ENCODE measurements around the gene PHLDA3. TPM values are rescaled to one million over a fixed set of nuclear protein-coding genes. Genes with fewer than 3 reads are reported as not detected.

The PHLDA3 gene
- total RNA-seq, 6 experiments from 2014 or later, result 1.0 to 10.9 (median 2.7) TPM

DNA sequence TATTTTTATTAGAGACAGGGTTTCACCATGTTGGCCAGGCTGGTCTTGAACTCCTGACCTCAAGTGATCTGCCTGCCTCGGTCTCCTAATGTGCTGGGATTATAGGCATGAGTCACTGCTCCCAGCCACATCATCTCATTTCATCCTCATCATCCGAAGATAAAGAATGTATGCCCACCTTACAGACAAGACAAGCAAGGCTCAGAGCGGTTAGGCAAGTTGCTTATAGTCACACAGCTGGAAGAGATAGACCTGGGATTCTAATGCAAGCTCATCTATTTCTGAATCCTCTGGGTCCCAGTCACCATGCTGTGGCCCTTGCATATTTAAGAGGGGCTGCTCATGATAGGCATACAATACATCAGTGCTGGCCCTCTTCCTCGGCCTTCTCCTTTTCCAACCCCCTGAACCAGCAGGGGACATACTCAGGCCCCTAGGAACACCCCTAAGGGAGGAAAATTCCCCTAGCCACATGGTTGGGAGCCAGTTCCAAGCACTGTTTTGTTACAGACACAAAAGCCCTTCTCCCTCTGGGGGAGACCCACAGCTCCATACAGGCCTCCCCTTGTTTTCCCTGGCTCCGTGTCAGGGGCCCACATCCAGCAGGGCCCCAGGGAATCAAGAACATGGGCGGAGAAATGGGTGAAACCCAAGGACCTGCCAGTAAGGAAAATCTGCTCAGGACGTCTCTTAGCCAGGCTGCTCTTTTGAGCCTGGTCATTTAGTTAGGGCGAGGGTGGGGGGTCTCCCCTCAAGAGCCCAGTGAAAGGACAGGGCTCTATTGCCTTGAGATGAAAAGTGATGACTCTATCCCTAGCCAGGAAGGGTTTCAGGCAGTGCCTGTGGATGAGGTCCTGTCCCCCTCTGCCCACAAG lies 31.0 kb upstream of the PHLDA3 start:
- peaks cover 0 to 6% (median 2%) of the 10 kb centered on the region in 4 donors for H3K36me3 ChIP-seq
- TF ChIP-seq POLR2A (IDR thresholded peaks at IDR 0.05), result no peak
- TF ChIP-seq, protein P1, sequence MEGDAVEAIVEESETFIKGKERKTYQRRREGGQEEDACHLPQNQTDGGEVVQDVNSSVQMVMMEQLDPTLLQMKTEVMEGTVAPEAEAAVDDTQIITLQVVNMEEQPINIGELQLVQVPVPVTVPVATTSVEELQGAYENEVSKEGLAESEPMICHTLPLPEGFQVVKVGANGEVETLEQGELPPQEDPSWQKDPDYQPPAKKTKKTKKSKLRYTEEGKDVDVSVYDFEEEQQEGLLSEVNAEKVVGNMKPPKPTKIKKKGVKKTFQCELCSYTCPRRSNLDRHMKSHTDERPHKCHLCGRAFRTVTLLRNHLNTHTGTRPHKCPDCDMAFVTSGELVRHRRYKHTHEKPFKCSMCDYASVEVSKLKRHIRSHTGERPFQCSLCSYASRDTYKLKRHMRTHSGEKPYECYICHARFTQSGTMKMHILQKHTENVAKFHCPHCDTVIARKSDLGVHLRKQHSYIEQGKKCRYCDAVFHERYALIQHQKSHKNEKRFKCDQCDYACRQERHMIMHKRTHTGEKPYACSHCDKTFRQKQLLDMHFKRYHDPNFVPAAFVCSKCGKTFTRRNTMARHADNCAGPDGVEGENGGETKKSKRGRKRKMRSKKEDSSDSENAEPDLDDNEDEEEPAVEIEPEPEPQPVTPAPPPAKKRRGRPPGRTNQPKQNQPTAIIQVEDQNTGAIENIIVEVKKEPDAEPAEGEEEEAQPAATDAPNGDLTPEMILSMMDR (IDR thresholded peaks at IDR 0.05), result no peak
- H3K4me1 ChIP-seq, result peaks cover 0 to 99% (median 44%) of the 10 kb centered on the region in 4 donors
- no peaks in the 10 kb centered on the region for H3K9me3 ChIP-seq
- peak overlapping the region; percentile 14 to 94 (median 94) for H3K27ac ChIP-seq
- intact Hi-C loops (cut with DNase I), result no loop called here
- DNase-seq (no peak), ATAC-seq (no peak)
- no peaks in the 10 kb centered on the region for H3K27me3 ChIP-seq
- 54% methylated on average over 5 of the region's 8 CpGs for WGBS (ENCODE audit: insufficient coverage, low coverage, low lambda C conversion rate, missing lambda C conversion rate)
- peak overlapping the region; percentile 4 to 49 (median 38) for H3K4me3 ChIP-seq

DNA sequence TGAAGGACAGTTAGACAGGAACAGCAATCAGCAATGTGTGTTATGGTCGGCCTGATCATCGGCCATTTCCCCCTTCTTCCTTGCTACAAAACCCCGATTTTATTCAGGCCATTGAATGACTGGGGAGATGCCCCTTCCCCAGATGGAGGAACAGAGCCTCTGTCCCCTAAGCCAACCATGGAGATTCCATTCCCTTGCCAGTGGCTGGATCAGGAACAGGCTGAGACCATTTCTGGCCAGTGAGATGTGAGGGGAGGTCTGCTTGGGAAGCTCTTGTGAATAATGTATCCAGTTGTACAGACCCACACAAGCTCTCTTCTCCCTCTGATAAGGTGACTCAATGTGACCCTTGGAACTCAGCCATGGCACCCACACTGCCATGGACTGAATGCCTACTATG lies 30.2 kb upstream of the PHLDA3 start:
- H3K36me3 ChIP-seq, result peaks cover 0 to 12% (median 6%) of the 10 kb centered on the region in 4 donors
- no peaks in the 10 kb centered on the region for H3K27me3 ChIP-seq
- intact Hi-C loops (cut with DNase I), result no loop called here
- H3K9me3 ChIP-seq, result no peaks in the 10 kb centered on the region
- ATAC-seq (no peak), DNase-seq (no peak)
- TF ChIP-seq, protein P1 (IDR thresholded peaks at IDR 0.05), result no peak
- no peak for TF ChIP-seq POLR2A (IDR thresholded peaks at IDR 0.05)
- 90% methylated on average over 2 of the region's 3 CpGs for WGBS (ENCODE audit: insufficient coverage, low coverage, low lambda C conversion rate, missing lambda C conversion rate)
- H3K4me3 ChIP-seq, result no peak overlapping the region
- H3K27ac ChIP-seq, result peak overlapping the region in 2 of 3 donors; percentile 11 to 94
- H3K4me1 ChIP-seq, result peaks cover 0 to 99% (median 43%) of the 10 kb centered on the region in 4 donors

DNA sequence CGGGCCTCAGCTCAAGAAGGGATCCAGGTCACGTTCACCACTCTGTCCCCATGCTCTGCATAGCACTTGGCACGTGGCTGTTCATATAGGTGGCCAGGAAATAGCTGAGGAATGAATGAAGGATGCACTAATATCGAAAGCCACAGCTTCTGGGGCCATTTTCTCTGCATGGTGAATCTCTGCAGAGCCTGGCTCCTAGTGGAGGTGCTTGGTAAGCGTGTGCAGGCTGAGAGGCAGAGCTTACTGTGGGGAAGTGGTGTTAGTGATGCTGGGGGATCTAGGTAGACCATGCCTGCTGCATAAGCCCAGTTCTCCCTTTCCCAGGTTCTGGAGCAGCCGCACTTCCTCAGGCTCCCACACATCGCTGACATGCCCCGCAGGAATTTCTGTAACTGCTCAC lies 29.6 kb upstream of the PHLDA3 start:
- DNase-seq (no peak), ATAC-seq (no peak)
- peaks cover 0 to 15% (median 6%) of the 10 kb centered on the region in 4 donors for H3K36me3 ChIP-seq
- H3K27ac ChIP-seq, result peak overlapping the region in 2 of 3 donors; percentile 4 to 11
- no peak overlapping the region for H3K4me3 ChIP-seq
- no peaks in the 10 kb centered on the region for H3K9me3 ChIP-seq
- 97% methylated on average over 5 of the region's 8 CpGs for WGBS (ENCODE audit: insufficient coverage, low coverage, low lambda C conversion rate, missing lambda C conversion rate)
- no peak for TF ChIP-seq POLR2A (IDR thresholded peaks at IDR 0.05)
- TF ChIP-seq, protein P1 (IDR thresholded peaks at IDR 0.05), result no peak
- intact Hi-C loops (cut with DNase I), result no loop called here
- no peaks in the 10 kb centered on the region for H3K27me3 ChIP-seq
- H3K4me1 ChIP-seq, result peaks cover 0 to 96% (median 42%) of the 10 kb centered on the region in 4 donors

DNA sequence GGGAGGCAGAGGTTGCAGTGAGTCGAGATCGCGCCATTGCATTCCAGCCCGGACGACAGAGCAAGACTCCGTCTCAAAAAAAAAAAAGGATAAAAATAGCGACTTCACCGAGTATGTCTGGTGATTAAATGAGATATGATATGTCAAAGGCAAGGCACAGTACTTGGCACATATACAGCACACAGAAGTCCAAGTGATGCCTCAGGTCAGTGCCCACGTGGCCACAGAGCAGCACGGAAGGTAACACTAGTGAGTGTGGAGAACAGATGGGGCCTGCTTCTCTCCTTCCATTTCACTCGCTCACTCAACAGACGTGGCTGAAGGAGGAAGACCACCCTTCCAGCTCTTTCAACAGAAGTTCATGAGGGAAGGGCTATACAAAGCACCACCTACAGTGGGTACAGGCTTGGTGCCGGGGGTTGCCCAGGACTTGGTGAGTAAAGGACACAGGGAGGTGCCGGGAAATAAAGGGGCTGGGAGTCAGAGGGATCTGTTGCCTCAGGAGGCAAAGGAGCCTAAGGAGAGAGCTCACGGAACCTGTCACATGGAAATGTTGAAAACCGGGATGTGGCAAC lies 29.0 kb upstream of the PHLDA3 start:
- TF ChIP-seq POLR2A (IDR thresholded peaks at IDR 0.05), result no peak
- TF ChIP-seq, protein P1 (IDR thresholded peaks at IDR 0.05), result no peak
- H3K36me3 ChIP-seq, result peaks cover 0 to 16% (median 6%) of the 10 kb centered on the region in 4 donors
- H3K4me3 ChIP-seq, result no peak overlapping the region
- intact Hi-C loops (cut with DNase I), result no loop called here
- WGBS (ENCODE audit: insufficient coverage, low coverage, low lambda C conversion rate, missing lambda C conversion rate), result 84% methylated on average over 11 of the region's 16 CpGs
- no peaks in the 10 kb centered on the region for H3K27me3 ChIP-seq
- DNase-seq (no peak), ATAC-seq (no peak)
- no peaks in the 10 kb centered on the region for H3K9me3 ChIP-seq
- peak overlapping the region in 2 of 3 donors; percentile 4 to 79 for H3K27ac ChIP-seq
- peaks cover 0 to 96% (median 39%) of the 10 kb centered on the region in 4 donors for H3K4me1 ChIP-seq
